ACC112 (cell line): ENCODE measurements around the gene ZSCAN29.

ENCODE experiments used
- H2AFZ ChIP-seq: fragments of 200-600 bp; sonication (generic); one replicate; pipeline ENCODE4 v1.6.0; 2017; ENCODE audit warnings: antibody characterized with exemption, low read length; ENCODE audit not compliant: unreplicated experiment
- H3K27ac ChIP-seq: fragments of 200-600 bp; sonication (generic); 2 replicates; pipeline ENCODE4 v1.5.1; 2014; ENCODE audit warnings: low read depth, mild to moderate bottlenecking, antibody characterized with exemption, low read length, moderate library complexity
- H3K27me3 ChIP-seq: fragments of 200-600 bp; sonication (generic); 2 replicates; pipeline ENCODE4 v1.6.1; 2014; ENCODE audit warnings: mild to moderate bottlenecking, antibody characterized with exemption, low read length, moderate library complexity, mixed read lengths; ENCODE audit not compliant: insufficient read depth
- H3K36me3 ChIP-seq: fragments of 200-600 bp; sonication (generic); 2 replicates; pipeline ENCODE4 v1.6.1; 2016; ENCODE audit warnings: mild to moderate bottlenecking, antibody characterized with exemption, low read length, moderate library complexity, mixed read lengths; ENCODE audit not compliant: insufficient read depth
- H3K4me1 ChIP-seq: fragments of 200-600 bp; sonication (generic); one replicate; pipeline ENCODE4 v1.6.1; 2016; ENCODE audit warnings: low read length, mixed read lengths; ENCODE audit not compliant: insufficient read depth, unreplicated experiment, control insufficient read depth
- H3K4me3 ChIP-seq: fragments of 200-600 bp; sonication (generic); 2 replicates; pipeline ENCODE4 v1.5.1; 2014; ENCODE audit warnings: mild to moderate bottlenecking, low read depth, low read length
- H3K79me2 ChIP-seq: fragments of 200-600 bp; sonication (generic); one replicate; pipeline ENCODE4 v1.6.0; 2016; ENCODE audit warnings: low read length; ENCODE audit not compliant: control insufficient read depth, unreplicated experiment, insufficient read depth

Gene ZSCAN29

GRCh38 chr15:43316971-43317346 lies 53.9 kb downstream of the ZSCAN29 start:
- Histone ChIP-seq H3K27ac (no peak overlapping the region), H3K27me3 (peaks cover 65% of the 10 kb centered on the region), H2AFZ (no peak overlapping the region), H3K36me3 (no peaks in the 10 kb centered on the region), H3K4me1 (no peaks in the 10 kb centered on the region), H3K79me2 (no peaks in the 10 kb centered on the region), H3K4me3 (no peak overlapping the region)

GRCh38 chr15:43316016-43316970 lies 54.5 kb downstream of the ZSCAN29 start:
- Histone ChIP-seq H3K79me2 (no peaks in the 10 kb centered on the region), H2AFZ (no peak overlapping the region), H3K36me3 (no peaks in the 10 kb centered on the region), H3K27ac (no peak overlapping the region), H3K4me1 (no peaks in the 10 kb centered on the region), H3K4me3 (no peak overlapping the region), H3K27me3 (peaks cover 65% of the 10 kb centered on the region)

- no peaks in the 10 kb centered on the region for H3K4me1 ChIP-seq
- H3K36me3 ChIP-seq = no peaks in the 10 kb centered on the region
- no peaks in the 10 kb centered on the region for H3K79me2 ChIP-seq
- peaks cover 68% of the 10 kb centered on the region for H3K27me3 ChIP-seq
- no peak overlapping the region for H2AFZ ChIP-seq
- no peak overlapping the region for H3K27ac ChIP-seq
- H3K4me3 ChIP-seq = no peak overlapping the region
Observed at GRCh38 chr15:43314171-43314570, 56.7 kb downstream of the ZSCAN29 start.

- H3K27ac ChIP-seq = no peak overlapping the region
- H3K79me2 ChIP-seq = no peaks in the 10 kb centered on the region
- peaks cover 76% of the 10 kb centered on the region for H3K27me3 ChIP-seq
- no peak overlapping the region for H2AFZ ChIP-seq
- H3K36me3 ChIP-seq = no peaks in the 10 kb centered on the region
- H3K4me3 ChIP-seq = no peak overlapping the region
- no peaks in the 10 kb centered on the region for H3K4me1 ChIP-seq
Observed at GRCh38 chr15:43312378-43312777, 58.5 kb downstream of the ZSCAN29 start.
